IPS DF 6.9 (cell line): Measurements from ENCODE around the gene PVALEF.
"Not testable (repeated sequence)": the region's sequence is repeated elsewhere in the genome, so short reads cannot be mapped to it uniquely, and the experiment has no call there.

Experiments used
- DNase-seq: peaks from one replicate; pipeline ENCODE4 v3.0.0-alpha.2; 2013; ENCODE audit warnings: low read depth, low spot score
- H3K27ac ChIP-seq: one replicate; pipeline ENCODE4 v1.5.1; 2013; ENCODE audit warnings: low read length, control low read depth
- H3K27me3 ChIP-seq: 2 replicates; pipeline ENCODE4 v1.6.1; 2013; ENCODE audit warnings: mild to moderate bottlenecking, low read length; ENCODE audit not compliant: control insufficient read depth, insufficient read depth
- H3K36me3 ChIP-seq: 2 replicates; pipeline ENCODE4 v1.6.1; 2013; ENCODE audit warnings: low read length; ENCODE audit not compliant: control insufficient read depth, insufficient read depth
- H3K4me1 ChIP-seq: 2 replicates; pipeline ENCODE4 v1.6.1; 2013; ENCODE audit warnings: low read length; ENCODE audit not compliant: control insufficient read depth, insufficient read depth
- H3K4me3 ChIP-seq: 2 replicates; pipeline ENCODE4 v1.5.1; 2013; ENCODE audit warnings: mild to moderate bottlenecking, low read length
- H3K9me3 ChIP-seq: 2 replicates; pipeline ENCODE4 v1.6.1; 2013; ENCODE audit warnings: low read length, inconsistent platforms; ENCODE audit not compliant: control insufficient read depth, insufficient read depth
- WGBS: extraction: QIAGEN DNeasy Blood & Tissue Kit; methylation state at CpG from one replicate; pipeline ENCODE4 v1.1.7; 2013; ENCODE audit warnings: mixed read lengths, missing lambda C conversion rate; ENCODE audit not compliant: insufficient read length, insufficient coverage; 5-methylcytosine and 5-hydroxymethylcytosine counted together

The PVALEF gene

GRCh38 chr17:81146208-81146607 is 19.1 kb upstream of the PVALEF start:
- not testable (repeated sequence) for H3K27me3 ChIP-seq, H3K9me3 ChIP-seq, H3K4me3 ChIP-seq, DNase-seq, H3K36me3 ChIP-seq, H3K4me1 ChIP-seq, H3K27ac ChIP-seq
- no CpG with 5 or more reads among the region's 10 CpGs for WGBS

- no peak for DNase-seq
These were observed 17.6 kb upstream of the PVALEF start for GRCh38 chr17:81147701-81148100.

GRCh38 chr17:81148571-81148970 is 16.7 kb upstream of the PVALEF start:
- Histone ChIP-seq H3K4me3 (no peak overlapping the region), H3K27ac (no peak overlapping the region), H3K36me3 (no peaks in the 10 kb centered on the region), H3K9me3 (no peaks in the 10 kb centered on the region), H3K4me1 (no peaks in the 10 kb centered on the region), H3K27me3 (no peaks in the 10 kb centered on the region)
- no peak for DNase-seq
- no CpG with 5 or more reads among the region's 15 CpGs for WGBS

More at GRCh38 chr17:81147701-81148100, 17.6 kb upstream of the PVALEF start:
- Histone ChIP-seq H3K9me3 (no peaks in the 10 kb centered on the region), H3K36me3 (no peaks in the 10 kb centered on the region), H3K27me3 (no peaks in the 10 kb centered on the region), H3K27ac (no peak overlapping the region), H3K4me3 (no peak overlapping the region), H3K4me1 (no peaks in the 10 kb centered on the region)
- WGBS = no CpG with 5 or more reads among the region's 10 CpGs

- Histone ChIP-seq H3K27me3 (no peaks in the 10 kb centered on the region), H3K4me1 (no peaks in the 10 kb centered on the region), H3K9me3 (no peaks in the 10 kb centered on the region), H3K36me3 (no peaks in the 10 kb centered on the region), H3K27ac (no peak overlapping the region), H3K4me3 (no peak overlapping the region)
- no peak for DNase-seq
- no CpG with 5 or more reads among the region's 14 CpGs for WGBS
These were observed 16.2 kb upstream of the PVALEF start for GRCh38 chr17:81148986-81149533.

GRCh38 chr17:81150377-81151077 is 14.8 kb upstream of the PVALEF start:
- H3K4me3 ChIP-seq = no peak overlapping the region
- no peaks in the 10 kb centered on the region for H3K4me1 ChIP-seq
- no peak for DNase-seq
- WGBS = no CpG with 5 or more reads among the region's 14 CpGs
- H3K9me3 ChIP-seq = no peaks in the 10 kb centered on the region
- no peaks in the 10 kb centered on the region for H3K27me3 ChIP-seq
- H3K27ac ChIP-seq = no peak overlapping the region
- H3K36me3 ChIP-seq = no peaks in the 10 kb centered on the region

- WGBS = no CpG with 5 or more reads among the region's 13 CpGs
- H3K27me3 ChIP-seq = no peaks in the 10 kb centered on the region
- no peaks in the 10 kb centered on the region for H3K36me3 ChIP-seq
- no peak for DNase-seq
- H3K4me1 ChIP-seq = no peaks in the 10 kb centered on the region
- no peaks in the 10 kb centered on the region for H3K9me3 ChIP-seq
- H3K27ac ChIP-seq = no peak overlapping the region
- H3K4me3 ChIP-seq = no peak overlapping the region
These were observed 14.0 kb upstream of the PVALEF start for GRCh38 chr17:81151278-81151677.

- DNase-seq = no peak
- no peak overlapping the region for H3K4me3 ChIP-seq
- no peaks in the 10 kb centered on the region for H3K4me1 ChIP-seq
- H3K9me3 ChIP-seq = no peaks in the 10 kb centered on the region
- no peaks in the 10 kb centered on the region for H3K27me3 ChIP-seq
- H3K27ac ChIP-seq = no peak overlapping the region
- no CpG with 5 or more reads among the region's 8 CpGs for whole genome bisulfite sequencing
- H3K36me3 ChIP-seq = no peaks in the 10 kb centered on the region
These were observed 12.9 kb upstream of the PVALEF start for GRCh38 chr17:81152288-81152828.

- no CpG with 5 or more reads among the region's 17 CpGs for WGBS
- H3K36me3 ChIP-seq = no peaks in the 10 kb centered on the region
- H3K4me1 ChIP-seq = no peaks in the 10 kb centered on the region
- no peak overlapping the region for H3K27ac ChIP-seq
- DNase-seq = no peak
- H3K9me3 ChIP-seq = no peaks in the 10 kb centered on the region
- H3K27me3 ChIP-seq = no peaks in the 10 kb centered on the region
- H3K4me3 ChIP-seq = no peak overlapping the region
These were observed 11.9 kb upstream of the PVALEF start for GRCh38 chr17:81153340-81153803.

GRCh38 chr17:81154016-81154415 is 11.3 kb upstream of the PVALEF start:
- WGBS = no CpG with 5 or more reads among the region's 9 CpGs
- not testable (repeated sequence) for DNase-seq, H3K27me3 ChIP-seq, H3K27ac ChIP-seq, H3K36me3 ChIP-seq, H3K4me1 ChIP-seq, H3K4me3 ChIP-seq, H3K9me3 ChIP-seq

- no peaks in the 10 kb centered on the region for H3K27me3 ChIP-seq
- H3K27ac ChIP-seq = no peak overlapping the region
- no peak overlapping the region for H3K4me3 ChIP-seq
- WGBS = no CpG with 5 or more reads among the region's 18 CpGs
- no peaks in the 10 kb centered on the region for H3K9me3 ChIP-seq
- no peak for DNase-seq
- no peaks in the 10 kb centered on the region for H3K36me3 ChIP-seq
- H3K4me1 ChIP-seq = no peaks in the 10 kb centered on the region
These were observed 10.3 kb upstream of the PVALEF start for GRCh38 chr17:81154961-81155360.
